Sigmoid colon (tissue), 7 donors: ENCODE measurements around the gene PLAGL2. TPM values are rescaled to one million over a fixed set of nuclear protein-coding genes. Genes with fewer than 3 reads are reported as not detected.

Source experiments
- DNase-seq: peaks from one replicate; pipeline ENCODE4 v3.0.0-alpha.2; 2019
- H3K27ac ChIP-seq, 4 donors: fragments of 200-600 bp; sonication (generic); one replicate each; pipeline ENCODE4 v1.5.1; 2016 to 2019; ENCODE audit warnings: mild to moderate bottlenecking in 1 of 4
- H3K27me3 ChIP-seq, 3 donors: fragments of 200-600 bp; sonication (generic); one replicate each; pipeline ENCODE4 v1.5.1; 2019; ENCODE audit warnings: mild to moderate bottlenecking in 1 of 3
- H3K36me3 ChIP-seq, 4 donors: fragments of 200-600 bp; sonication (generic); one replicate each; pipeline ENCODE4 v1.5.1; 2016 to 2019
- H3K4me1 ChIP-seq, 4 donors: fragments of 200-600 bp; sonication (generic); one replicate each; pipeline ENCODE4 v1.5.1; 2017 to 2019
- H3K4me3 ChIP-seq, 4 donors: fragments of 200-600 bp; sonication (generic); one replicate each; pipeline ENCODE4 v1.5.1; 2017 to 2019; ENCODE audit warnings: mild to moderate bottlenecking in 2 of 4, moderate library complexity in 1 of 4
- H3K9me3 ChIP-seq, 4 donors: fragments of 200-600 bp in 3 of 4; sonication (generic) in 3 of 4; one replicate each; pipeline versions ENCODE4 v1.5.1 to v1.6.1; 2013 to 2019
- EP300 ChIP-seq, 4 donors: sonication (generic); formaldehyde crosslinking; IDR thresholded peaks; one replicate each; pipeline ENCODE4 v1.6.1; 2017; ENCODE audit warnings: antibody characterized with exemption in 4 of 4
- POLR2A ChIP-seq, 2 donors: fragments of 450-650 bp; IDR thresholded peaks; one replicate each; pipeline ENCODE4 v1.6.1; 2016; ENCODE audit warnings: antibody characterized with exemption in 2 of 2, mild to moderate bottlenecking in 2 of 2, moderate library complexity in 2 of 2
- POLR2AphosphoS5 ChIP-seq, 4 donors: sonication (generic); formaldehyde crosslinking; IDR thresholded peaks; one replicate each; pipeline ENCODE4 v1.6.1; 2017; ENCODE audit warnings: antibody characterized with exemption in 4 of 4
- WGBS, 2 donors: extraction: QIAGEN DNeasy Blood & Tissue Kit; methylation state at CpG; one replicate each; pipeline ENCODE4 v1.1.7; 2013; 5-methylcytosine and 5-hydroxymethylcytosine counted together
- intact Hi-C: fragments of 100-400 bp; cut with DNase I; formaldehyde crosslinking; loops from one replicate; pipeline ENCODE4 v1.15.1; 2023
- polyA plus RNA-seq, 3 donors: library from polyadenylated mRNA; stranded (reverse); fragments of 200-250 nt; gene quantifications; one replicate each; pipeline ENCODE4 v1.2.3, GENCODE V29; 2013
- total RNA-seq, 4 donors: library from RNA; depleted of rRNA; stranded (reverse); fragments of >200 nt; gene quantifications; one replicate each; pipeline ENCODE4 v1.1.0, GENCODE V29; 2016
- TF ChIP-seq, protein P1 (sequence below), 4 experiments: fragments of 450-650 bp in 3 of 4; fragments of 200-600 bp in 1 of 4; IDR thresholded peaks; one replicate each; pipeline ENCODE4 v1.5.1; 2016 to 2019; ENCODE audit warnings: antibody characterized with exemption in 4 of 4, mild to moderate bottlenecking in 3 of 4, moderate library complexity in 2 of 4
- donor health status: healthy with polysubstance abuse.
- donor health status: Bipolar disorder and iron deficiency.
- donor health status: healthy.

The PLAGL2 gene
- total and polyA plus RNA-seq, 7 donors = 3.0 to 12.5 (median 5.0) TPM

GRCh38 chr20:32240205-32240604 lies 32.7 kb upstream of the PLAGL2 start:
- H3K27ac ChIP-seq = no peak overlapping the region

GRCh38 chr20:32238483-32239425 lies 31.2 kb upstream of the PLAGL2 start:
- Histone ChIP-seq H3K27me3 (no peaks in the 10 kb centered on the region), H3K4me3 (no peak overlapping the region), H3K4me1 (no peaks in the 10 kb centered on the region), H3K9me3 (no peaks in the 10 kb centered on the region), H3K36me3 (peaks cover 0 to 26% (median 12%) of the 10 kb centered on the region in 4 donors), H3K27ac (no peak overlapping the region)
- intact Hi-C loops = no loop called here
- no peak for DNase-seq
- TF ChIP-seq POLR2AphosphoS5 (IDR thresholded peaks at IDR 0.05) = no peak
- TF ChIP-seq EP300 (IDR thresholded peaks at IDR 0.05) = no peak
- TF ChIP-seq, protein P1, sequence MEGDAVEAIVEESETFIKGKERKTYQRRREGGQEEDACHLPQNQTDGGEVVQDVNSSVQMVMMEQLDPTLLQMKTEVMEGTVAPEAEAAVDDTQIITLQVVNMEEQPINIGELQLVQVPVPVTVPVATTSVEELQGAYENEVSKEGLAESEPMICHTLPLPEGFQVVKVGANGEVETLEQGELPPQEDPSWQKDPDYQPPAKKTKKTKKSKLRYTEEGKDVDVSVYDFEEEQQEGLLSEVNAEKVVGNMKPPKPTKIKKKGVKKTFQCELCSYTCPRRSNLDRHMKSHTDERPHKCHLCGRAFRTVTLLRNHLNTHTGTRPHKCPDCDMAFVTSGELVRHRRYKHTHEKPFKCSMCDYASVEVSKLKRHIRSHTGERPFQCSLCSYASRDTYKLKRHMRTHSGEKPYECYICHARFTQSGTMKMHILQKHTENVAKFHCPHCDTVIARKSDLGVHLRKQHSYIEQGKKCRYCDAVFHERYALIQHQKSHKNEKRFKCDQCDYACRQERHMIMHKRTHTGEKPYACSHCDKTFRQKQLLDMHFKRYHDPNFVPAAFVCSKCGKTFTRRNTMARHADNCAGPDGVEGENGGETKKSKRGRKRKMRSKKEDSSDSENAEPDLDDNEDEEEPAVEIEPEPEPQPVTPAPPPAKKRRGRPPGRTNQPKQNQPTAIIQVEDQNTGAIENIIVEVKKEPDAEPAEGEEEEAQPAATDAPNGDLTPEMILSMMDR (IDR thresholded peaks at IDR 0.05) = no peak
- TF ChIP-seq POLR2A (IDR thresholded peaks at IDR 0.05) = no peak
- 87 to 94% methylated on average over 9 of the region's 9 CpGs for WGBS, 2 donors

More at GRCh38 chr20:32240205-32240604, 32.7 kb upstream of the PLAGL2 start:
- 0% methylated on average over 1 of the region's 1 CpG for WGBS, 2 donors
- H3K4me1 ChIP-seq = no peaks in the 10 kb centered on the region
- no peak for TF ChIP-seq POLR2A (IDR thresholded peaks at IDR 0.05)
- no peak for TF ChIP-seq EP300 (IDR thresholded peaks at IDR 0.05)
- no peak for TF ChIP-seq POLR2AphosphoS5 (IDR thresholded peaks at IDR 0.05)
- TF ChIP-seq, protein P1 (IDR thresholded peaks at IDR 0.05) = no peak
- DNase-seq = no peak
- no peaks in the 10 kb centered on the region for H3K9me3 ChIP-seq
- no peaks in the 10 kb centered on the region for H3K27me3 ChIP-seq
- peaks cover 0 to 13% (median 3%) of the 10 kb centered on the region in 4 donors for H3K36me3 ChIP-seq
- intact Hi-C loops = no loop called here
- H3K4me3 ChIP-seq = no peak overlapping the region

GRCh38 chr20:32237419-32237818 lies 29.9 kb upstream of the PLAGL2 start:
- intact Hi-C loops = no loop called here
- no peak for DNase-seq
- Histone ChIP-seq H3K9me3 (no peaks in the 10 kb centered on the region), H3K36me3 (peaks cover 0 to 39% (median 24%) of the 10 kb centered on the region in 4 donors), H3K27me3 (no peaks in the 10 kb centered on the region), H3K4me3 (no peak overlapping the region), H3K4me1 (no peaks in the 10 kb centered on the region), H3K27ac (no peak overlapping the region)
- no peak for TF ChIP-seq EP300 (IDR thresholded peaks at IDR 0.05)
- no peak for TF ChIP-seq POLR2AphosphoS5 (IDR thresholded peaks at IDR 0.05)
- TF ChIP-seq, protein P1 (IDR thresholded peaks at IDR 0.05) = no peak
- TF ChIP-seq POLR2A (IDR thresholded peaks at IDR 0.05) = no peak
- WGBS, 2 donors = 81 to 89% methylated on average over 6 of the region's 6 CpGs

DNA sequence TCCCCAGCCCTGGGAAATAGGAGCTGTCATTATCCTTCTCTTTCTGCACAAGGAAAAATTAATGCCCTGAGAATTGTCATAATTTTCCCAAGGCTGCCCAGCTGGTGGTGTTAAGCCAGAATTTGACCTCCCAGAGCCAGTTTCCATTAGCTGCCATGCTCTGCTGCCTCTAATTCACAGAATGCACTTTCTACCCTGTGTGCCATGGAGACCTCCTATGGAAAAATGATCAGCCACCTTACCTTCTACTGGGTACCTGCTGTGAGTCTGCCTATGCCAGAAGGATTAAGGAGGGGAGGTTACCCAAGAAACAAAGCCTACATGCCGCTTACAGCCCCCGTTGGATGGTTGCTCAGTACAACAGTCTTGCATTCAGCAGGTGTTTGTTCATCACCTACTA lies 29.3 kb upstream of the PLAGL2 start:
- Histone ChIP-seq H3K27ac (no peak overlapping the region), H3K4me1 (no peaks in the 10 kb centered on the region), H3K27me3 (no peaks in the 10 kb centered on the region), H3K36me3 (peaks cover 0 to 45% (median 26%) of the 10 kb centered on the region in 4 donors), H3K4me3 (no peak overlapping the region), H3K9me3 (no peaks in the 10 kb centered on the region)
- DNase-seq = no peak
- intact Hi-C loops = no loop called here
- 93 to 96% methylated on average over 2 of the region's 2 CpGs for WGBS, 2 donors
- TF ChIP-seq, protein P1 (IDR thresholded peaks at IDR 0.05) = no peak
